HG03469 (cell line): ENCODE data around the gene GPHN.
A peak's percentile ranks its signal among the peaks of the same experiment; 100 is the strongest.

Source experiments
- ATAC-seq: cut with Tn5 transposase; IDR thresholded peaks from one replicate; pipeline ENCODE4 v1.9.1; 2021; ENCODE audit warnings: mild to moderate bottlenecking, moderate library complexity, moderate number of reproducible peaks; ENCODE audit not compliant: unreplicated experiment

GPHN gene

DNA sequence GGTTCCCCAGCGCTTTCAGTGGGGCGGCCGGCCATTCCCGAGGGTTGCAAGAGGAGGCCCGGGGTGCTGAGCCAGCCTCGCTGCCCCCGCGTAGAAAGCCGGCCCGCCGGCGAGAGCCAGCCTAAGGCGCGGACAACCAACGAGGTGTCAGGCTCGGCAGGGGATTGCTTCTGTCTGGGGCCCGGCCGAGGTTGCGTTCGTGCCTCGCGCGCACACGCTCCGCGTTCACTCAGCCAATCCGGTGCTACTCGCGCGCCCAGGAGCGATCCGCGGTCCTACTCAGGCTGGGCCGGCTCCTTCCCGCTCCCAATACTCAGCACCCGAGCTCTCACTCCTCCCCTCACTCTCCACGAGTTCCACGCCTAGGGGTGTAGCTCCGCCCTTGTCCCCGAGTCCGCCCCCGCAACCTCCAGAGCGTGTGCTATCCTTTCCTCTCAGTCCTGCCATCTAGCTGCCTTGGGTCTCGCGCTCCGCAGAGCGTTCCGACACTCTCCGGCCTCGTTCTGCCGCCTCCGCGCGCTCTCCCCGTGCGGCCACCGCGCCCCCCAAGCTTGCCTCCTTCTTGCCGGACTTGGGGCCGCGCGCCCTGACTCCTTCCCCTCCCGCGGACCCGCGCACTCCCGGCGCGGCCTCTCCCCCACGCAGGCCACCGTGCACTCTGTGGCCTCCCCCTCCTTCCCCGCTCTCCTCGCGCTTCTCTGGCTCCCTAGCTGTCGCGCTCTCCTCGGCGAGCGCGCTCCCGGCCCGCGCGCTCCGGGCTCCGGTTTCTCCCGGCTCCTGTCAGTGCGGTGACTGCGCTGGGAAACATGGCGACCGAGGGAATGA, at the start of gene GPHN:
TSS of gene GPHN (plus strand) at position 426 of the 825 bp plus-strand sequence.
- ATAC-seq, result peak; percentile 63

DNA sequence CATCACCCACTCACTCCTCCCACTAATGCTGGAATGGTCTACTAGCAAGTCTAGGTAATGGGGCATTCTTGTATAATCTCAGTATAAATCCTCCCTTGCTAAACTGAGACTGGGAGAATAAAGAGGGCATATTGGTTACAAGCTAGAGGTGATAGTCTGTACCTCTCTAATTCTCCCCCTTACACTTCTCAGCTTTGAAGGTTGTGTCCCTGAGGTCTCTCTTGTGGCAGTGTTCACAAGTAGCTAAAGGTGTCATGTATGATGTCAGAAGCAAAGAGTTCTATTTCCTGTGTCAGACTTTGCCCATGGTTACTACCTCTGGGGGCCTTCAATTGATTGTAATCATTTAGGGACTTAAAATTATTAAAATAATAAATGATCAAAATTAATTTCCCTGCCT, 48.3 kb upstream of the GPHN start:
- no peak for ATAC-seq

- ATAC-seq, result no peak
These were observed 43.7 kb upstream of the GPHN start for GRCh38 chr14:66464261-66464660.

DNA sequence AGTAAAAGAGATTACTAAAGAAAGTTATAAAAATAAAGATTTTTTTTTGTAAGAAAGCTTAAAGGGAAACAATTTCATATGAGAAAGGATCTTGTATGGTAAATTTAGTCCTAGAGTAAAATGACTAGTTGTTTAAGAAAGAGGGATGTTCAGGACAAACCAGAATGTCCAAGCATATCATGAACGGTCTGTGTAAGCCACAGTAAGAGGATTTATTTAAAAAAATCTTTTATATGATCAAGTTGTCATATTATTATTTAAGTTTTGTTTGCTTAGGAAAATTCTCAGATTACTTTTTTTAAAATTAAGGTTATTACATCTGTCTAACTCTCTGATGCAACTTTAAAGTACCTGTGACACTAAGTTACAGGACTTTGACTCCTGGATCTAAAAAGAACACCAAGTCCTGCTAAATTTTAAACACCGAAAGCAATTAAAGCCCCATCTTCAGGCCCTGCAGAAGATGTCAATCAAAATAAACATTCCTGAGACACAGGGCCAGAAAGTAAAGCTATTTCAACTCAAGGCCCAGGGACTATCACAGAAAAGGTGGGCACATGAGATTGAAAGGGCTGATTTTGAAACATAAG, 39.1 kb upstream of the GPHN start:
- no peak for ATAC-seq

DNA sequence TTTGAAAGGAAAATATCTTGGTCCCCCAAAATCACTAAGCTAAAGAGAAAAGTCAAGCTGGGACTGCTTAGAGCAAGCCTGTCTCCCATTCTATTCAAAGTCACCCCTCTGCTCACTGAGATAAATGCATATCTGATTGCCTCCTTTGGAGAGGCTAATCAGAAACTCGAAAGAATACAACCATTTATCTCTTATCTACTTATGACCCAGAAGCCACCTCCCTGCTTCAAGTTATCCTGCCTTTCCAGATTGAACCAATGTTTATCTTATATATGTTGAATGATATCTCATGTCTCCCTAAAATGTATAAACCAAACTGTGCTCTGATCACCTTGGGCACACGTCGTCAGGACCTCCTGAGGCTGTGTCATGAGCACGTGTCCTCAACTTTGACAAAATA, 36.4 kb upstream of the GPHN start:
- ATAC-seq, result no peak

- no peak for ATAC-seq
These were observed 35.7 kb upstream of the GPHN start for GRCh38 chr14:66472251-66472650.

- no peak for ATAC-seq
These were observed 34.7 kb upstream of the GPHN start for GRCh38 chr14:66473223-66473622.

DNA sequence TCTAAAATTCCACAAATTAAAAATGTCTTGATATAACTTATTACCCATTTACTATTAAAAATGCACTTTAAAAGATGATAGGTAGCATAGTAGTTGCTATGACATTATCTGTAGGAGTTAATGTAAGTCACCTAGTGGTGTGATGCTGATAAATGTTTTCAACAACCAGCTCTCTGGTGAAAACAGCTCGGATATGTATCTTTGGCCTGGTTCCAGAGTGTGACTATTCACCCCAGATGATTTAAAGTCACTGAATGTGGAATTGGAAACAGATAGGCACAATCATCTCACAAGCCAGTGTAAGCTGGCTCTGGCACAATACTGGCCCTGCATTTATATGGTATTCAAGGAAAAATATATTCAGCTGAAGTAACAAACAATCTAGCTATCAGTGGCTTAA, 31.0 kb upstream of the GPHN start:
- ATAC-seq, result no peak

DNA sequence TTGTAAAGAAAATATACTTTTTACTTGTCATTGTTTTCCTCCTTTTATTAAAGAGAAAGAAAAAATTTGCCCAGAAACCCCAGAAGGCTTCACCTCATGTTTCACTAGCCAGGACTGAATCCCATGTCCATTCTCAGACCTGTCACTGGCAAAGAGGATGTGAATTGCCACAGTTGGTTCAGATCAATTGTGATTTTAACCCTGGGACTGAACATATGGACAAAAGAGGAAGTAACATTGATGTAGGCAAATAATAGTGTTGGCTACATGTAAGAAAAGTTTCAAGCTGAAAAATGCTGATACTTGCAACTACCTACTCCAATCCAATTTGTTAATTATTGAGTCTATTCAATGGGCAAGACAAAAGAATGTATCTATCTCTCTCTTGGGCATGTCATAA, 30.4 kb upstream of the GPHN start:
- ATAC-seq, result no peak

DNA sequence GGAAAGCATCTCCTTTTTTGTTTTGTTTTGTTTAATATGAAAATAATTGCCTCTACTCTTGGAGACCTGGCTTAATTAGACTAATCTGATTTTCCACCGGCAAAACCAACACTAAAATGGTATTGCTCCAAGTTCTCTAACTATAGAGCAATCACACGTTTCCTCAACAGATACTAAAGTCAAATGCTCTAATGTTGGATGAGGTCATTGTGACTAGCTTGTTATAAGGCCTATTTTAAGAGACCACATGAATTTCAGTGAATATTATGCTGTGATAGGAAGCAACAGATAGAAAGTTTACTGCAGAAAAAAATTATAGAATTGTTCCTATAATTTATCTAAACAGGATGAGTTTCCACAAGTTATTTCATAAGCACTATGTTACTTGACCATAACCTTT, 25.1 kb upstream of the GPHN start:
- no peak for ATAC-seq

DNA sequence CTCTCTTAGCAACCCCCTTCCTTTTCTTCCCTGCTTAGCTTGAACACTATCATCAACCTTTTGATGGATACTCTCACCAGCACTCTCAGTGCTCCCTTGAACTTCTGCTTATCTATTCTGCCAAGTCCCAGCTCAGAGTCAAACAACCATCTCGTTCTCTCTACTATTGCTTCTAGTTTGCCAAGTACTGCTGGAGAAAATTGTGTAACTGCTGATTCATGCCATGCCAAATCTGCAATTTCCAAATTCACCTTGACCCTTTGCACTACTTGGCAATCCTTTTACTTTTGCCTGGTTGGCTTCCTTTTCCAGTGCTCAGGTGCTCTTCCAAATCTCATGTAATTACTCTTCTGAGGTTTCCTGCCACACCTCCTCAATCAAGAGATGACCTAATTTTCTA, 24.6 kb upstream of the GPHN start:
- ATAC-seq, result no peak

GRCh38 chr14:66485029-66485428, 22.9 kb upstream of the GPHN start:
- ATAC-seq, result no peak

DNA sequence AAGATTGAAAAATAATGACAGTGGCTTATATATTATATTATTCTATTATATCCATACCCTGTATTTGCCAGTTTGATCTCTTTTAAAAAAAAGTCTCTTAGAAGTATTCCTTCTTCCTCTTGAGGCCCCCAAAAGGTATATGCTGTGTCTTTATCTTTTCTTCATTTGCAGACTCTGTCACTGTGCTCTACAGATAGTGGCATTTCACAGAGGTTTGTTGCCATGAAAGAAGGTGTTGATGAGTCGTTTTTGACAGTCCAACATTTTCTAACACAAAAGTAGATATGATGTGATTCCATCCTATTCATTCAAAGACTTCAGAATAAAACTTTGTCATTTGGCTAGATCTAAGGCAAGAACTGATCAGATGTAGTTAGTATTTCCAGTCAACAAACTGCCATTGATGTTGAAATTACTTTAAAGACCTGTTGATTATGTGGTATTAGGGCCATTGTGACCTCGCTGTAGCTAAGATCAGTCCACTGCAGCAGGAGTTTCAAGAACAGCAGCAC, 22.0 kb upstream of the GPHN start, which contains the start of gene CCDC196:
TSS of gene CCDC196 (plus strand) at position 462 of the 512 bp plus-strand sequence. CDS start 132 bp downstream, outside the sequence.
- no peak for ATAC-seq

DNA sequence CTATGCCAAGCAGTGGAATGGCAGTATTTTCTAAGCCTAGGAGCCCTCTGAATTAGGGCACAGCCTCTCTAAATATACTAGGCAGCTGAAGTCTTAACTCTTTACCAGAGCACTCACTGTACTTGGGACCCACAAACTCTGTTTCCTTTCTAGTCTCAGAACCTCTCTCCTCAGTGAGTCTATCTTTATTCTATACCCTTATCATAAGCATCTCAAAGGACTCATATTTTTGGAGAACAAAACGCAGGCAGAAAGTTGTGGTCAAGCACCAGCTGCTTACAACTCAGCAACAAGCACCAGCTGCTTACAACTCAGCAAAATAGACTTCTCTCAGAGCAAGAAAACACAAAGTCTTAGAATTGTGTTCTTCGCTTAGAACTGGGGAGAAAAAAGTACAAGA, 20.8 kb upstream of the GPHN start:
- ATAC-seq, result no peak

GRCh38 chr14:66490143-66491111, 17.5 kb upstream of the GPHN start:
- no peak for ATAC-seq

DNA sequence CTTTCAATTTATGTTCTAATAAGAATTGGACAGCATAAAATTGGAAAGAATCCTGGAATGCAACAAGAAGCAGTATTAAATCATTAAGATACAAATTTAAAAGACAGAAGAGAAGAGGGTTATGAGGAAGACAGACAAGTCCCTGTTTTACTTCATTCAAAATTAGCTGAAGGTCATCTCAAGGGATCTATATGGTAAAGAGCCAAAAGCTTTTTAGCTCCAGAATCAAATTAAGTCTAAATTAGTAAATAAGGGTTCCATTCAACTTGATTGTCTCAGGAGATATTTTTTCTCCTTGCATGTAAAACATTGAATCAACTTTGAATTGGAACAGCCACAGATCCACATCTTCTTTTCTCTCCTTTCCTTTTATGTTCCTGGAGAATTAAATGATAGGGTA, 14.2 kb upstream of the GPHN start:
- ATAC-seq, result no peak

- peak; percentile 65 for ATAC-seq
These were observed 12.5 kb upstream of the GPHN start for GRCh38 chr14:66495218-66496098.

DNA sequence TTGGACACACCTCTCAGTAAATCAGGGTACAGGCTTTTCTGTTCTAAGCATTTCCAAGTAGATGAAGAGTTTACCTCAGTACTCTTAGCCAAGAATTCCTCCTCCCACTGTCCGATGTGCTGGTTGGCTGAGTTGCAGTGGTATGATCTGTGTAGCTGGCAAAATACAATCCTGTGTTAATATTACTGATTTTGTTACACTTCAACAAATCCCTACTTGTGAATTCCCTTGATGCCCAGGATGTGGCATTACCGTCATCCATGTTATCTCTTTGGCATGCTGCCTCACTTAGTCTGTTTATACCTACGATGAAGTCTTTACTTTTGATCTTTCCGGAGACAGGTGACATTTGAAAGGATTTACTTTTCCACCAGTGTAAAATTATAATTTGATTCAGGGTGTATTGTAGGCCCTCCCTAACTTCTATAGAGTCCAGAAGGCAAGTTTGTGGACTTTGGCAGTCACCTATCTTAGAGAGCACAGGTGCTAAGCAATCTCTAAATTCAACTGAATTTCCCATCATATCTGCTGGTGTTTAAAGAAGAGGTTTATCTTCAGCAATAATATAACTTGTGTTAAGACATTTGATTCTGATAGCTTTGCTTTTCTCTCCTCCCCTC, 11.6 kb upstream of the GPHN start:
- ATAC-seq, result no peak

DNA sequence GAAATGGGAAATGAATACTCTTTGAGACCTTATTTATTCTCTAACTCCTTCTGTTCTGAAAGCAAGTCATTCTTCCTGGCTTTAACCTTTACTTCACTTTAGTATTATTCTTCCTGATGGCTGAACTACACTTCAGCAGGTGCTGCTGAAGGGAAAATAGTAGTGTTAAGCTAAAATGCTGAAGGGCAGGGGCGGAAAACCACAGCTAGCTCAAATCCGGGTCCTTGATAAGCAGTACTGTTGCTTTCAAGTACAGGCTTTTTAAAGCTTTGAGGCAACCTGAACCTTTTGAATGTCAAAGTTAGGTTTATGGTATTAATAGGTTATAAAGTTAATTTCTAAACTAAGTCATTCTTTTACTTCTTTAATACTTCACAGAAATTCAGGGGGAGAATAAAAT, 11.0 kb upstream of the GPHN start:
- no peak for ATAC-seq

DNA sequence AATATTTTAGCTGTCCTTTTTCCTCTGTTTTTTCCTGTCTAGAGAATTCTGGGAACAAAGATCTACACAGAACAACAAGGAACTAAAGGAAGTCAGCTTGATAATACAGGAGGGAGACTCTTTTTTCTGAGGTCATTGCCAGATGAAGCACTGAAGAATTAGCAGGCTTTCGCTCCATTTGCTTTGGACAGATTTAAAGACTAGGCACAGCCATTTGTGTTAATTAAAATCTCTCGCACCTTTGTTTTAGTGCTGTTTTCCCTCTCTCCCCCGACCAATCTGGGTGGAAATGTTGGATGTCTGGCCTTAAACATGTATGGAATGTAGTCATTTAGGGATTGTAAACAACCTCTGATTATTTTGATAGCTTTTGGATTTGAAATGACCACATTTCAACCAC, 9.6 kb upstream of the GPHN start:
- no peak for ATAC-seq
